Islet precursor cell (in vitro differentiated cells): ENCODE measurements around the gene GDPD3.

ENCODE experiments used
- DNase-seq: peaks from one replicate; pipeline ENCODE4 v3.0.0-alpha.2; 2018

Gene GDPD3

GRCh38 chr16:30075503-30076275, 37.6 kb downstream of the GDPD3 start, which contains the start of gene PPP4C:
PPP4C (plus strand) TSS chr16:30075994; CDS start chr16:30076378, 384 bp downstream.
- DNase-seq: peak; percentile 94

GRCh38 chr16:30070490-30070889, 42.8 kb downstream of the GDPD3 start:
- no peak for DNase-seq

GRCh38 chr16:30069611-30070462, 43.5 kb downstream of the GDPD3 start:
- no peak for DNase-seq

GRCh38 chr16:30068750-30069610, 44.4 kb downstream of the GDPD3 start:
- DNase-seq: no peak

GRCh38 chr16:30068333-30068732, 45.0 kb downstream of the GDPD3 start:
- no peak for DNase-seq

GRCh38 chr16:30067584-30067916, 45.8 kb downstream of the GDPD3 start:
- no peak for DNase-seq

- no peak for DNase-seq
Measured at GRCh38 chr16:30066761-30067583, 46.4 kb downstream of the GDPD3 start.

GRCh38 chr16:30065943-30066760, 47.2 kb downstream of the GDPD3 start:
- DNase-seq: no peak

- DNase-seq: peak; percentile 99
Measured at GRCh38 chr16:30065102-30065942, 48.0 kb downstream of the GDPD3 start, which contains the start of gene ALDOA. ALDOA (plus strand) TSS chr16:30065760; CDS start chr16:30066898, 1,138 bp downstream.

- DNase-seq: no peak
Measured at GRCh38 chr16:30064729-30065101, 48.6 kb downstream of the GDPD3 start.

- peak; percentile 70 for DNase-seq
Measured at GRCh38 chr16:30063893-30064728, 49.2 kb downstream of the GDPD3 start.

GRCh38 chr16:30063278-30063892, 50.0 kb downstream of the GDPD3 start:
- no peak for DNase-seq

- DNase-seq: peak; percentile 71
Measured at GRCh38 chr16:30060836-30061554, 52.3 kb downstream of the GDPD3 start.

GRCh38 chr16:30060346-30060745, 53.0 kb downstream of the GDPD3 start:
- DNase-seq: no peak

- DNase-seq: peak; percentile 87
Measured at GRCh38 chr16:30054959-30055553, 58.3 kb downstream of the GDPD3 start.
